Midbrain (tissue), 1 donor: ENCODE data around the gene LARP6.
A peak's percentile ranks its signal among the peaks of the same experiment; 100 is the strongest.
"Not testable (repeated sequence)": the region's sequence is repeated elsewhere in the genome, so short reads cannot be mapped to it uniquely, and the experiment has no call there.

ENCODE experiments used
- DNase-seq: peaks from one replicate; lab custom pipeline; 2025; lab: John Stamatoyannopoulos, UW

Gene LARP6

DNA sequence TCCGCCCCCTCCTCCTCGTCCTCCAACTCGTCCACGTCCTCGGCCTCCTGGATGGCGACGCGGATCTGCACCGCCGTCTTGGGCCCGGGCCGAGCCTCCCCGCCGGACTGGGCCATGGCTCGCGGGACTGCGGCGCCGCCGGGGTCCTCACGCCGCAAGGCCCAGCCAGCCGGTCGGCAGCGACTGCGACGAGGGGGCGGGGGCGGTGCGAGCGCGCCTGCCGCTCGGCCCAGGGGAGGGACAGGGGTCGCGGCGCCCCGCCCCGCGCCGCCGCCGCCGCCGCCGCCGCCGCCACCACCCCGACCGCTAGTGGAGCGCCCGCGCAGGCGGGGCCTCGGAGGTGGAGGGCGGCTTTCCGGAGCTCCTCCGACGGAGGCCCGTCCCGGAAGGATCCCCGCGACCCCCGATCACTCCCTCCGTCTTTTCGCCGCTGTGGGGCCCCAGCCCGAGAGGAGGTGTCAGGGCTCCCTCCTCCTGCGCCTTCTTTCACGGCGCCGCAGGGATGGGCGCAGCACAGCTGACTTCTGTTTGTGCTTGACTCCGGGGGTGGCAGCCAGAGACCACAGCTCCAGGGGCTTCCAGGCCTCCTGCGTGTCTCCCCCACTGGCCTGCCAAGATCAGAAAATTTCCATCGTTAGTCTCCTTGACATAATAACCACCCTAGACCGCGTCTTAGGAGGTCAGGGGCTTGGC is at the start of gene LARP6:
TSS of gene LARP6 (minus strand) at position 185 of the 693 bp plus-strand sequence. CDS start at position 116, 69 bp downstream.
- peak; percentile 62 for DNase-seq

DNA sequence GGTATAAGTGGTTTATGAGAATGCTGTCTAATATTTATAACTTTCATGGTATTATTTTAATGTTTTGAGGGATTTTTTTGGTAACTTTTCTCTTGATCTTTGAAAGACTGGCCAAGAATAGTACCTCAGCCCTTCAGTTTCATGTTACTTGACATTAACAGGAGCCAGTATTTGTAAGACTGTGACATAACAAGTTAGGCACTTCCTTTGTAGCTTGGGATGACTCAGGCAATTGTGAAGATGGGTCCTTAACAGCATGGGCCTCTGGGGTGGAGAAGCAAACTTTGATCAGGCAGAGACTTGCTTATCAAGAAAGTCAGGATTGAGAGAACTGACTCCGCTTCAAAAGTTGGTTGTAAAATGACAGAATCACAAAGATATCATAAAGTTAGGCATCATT is 48.1 kb upstream of the LARP6 start:
- DNase-seq = no peak

DNA sequence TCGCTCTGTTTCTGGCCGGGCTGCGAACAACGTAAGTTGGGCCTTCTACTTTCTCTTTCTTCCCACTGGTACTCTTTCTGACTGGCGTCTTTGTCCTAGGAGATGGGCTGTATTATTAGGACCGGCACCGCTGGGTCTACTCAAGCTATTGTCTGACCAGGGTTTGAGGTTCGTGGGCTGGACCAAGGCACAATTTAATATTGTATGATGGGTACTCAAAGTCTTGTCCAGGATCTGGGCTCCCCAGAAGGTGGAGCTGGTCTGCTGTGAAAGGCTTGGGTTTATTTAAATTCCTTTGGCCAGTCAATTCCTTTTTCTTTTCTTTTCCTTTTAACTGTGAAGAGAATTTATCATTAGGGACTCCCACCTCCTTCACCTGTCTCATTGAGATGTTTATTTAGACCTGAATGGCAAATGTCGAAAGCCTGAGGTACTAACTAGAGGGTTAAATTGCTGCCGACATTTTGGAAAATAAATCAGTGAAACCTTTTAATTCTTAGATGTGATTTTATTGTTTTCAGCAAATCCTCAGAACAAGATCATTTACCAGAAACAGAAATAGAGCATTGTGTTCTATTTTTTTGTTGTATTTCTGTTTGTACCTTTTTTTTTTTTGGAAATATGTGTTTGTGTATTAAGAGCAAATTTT is 39.1 kb upstream of the LARP6 start:
- DNase-seq = no peak

DNA sequence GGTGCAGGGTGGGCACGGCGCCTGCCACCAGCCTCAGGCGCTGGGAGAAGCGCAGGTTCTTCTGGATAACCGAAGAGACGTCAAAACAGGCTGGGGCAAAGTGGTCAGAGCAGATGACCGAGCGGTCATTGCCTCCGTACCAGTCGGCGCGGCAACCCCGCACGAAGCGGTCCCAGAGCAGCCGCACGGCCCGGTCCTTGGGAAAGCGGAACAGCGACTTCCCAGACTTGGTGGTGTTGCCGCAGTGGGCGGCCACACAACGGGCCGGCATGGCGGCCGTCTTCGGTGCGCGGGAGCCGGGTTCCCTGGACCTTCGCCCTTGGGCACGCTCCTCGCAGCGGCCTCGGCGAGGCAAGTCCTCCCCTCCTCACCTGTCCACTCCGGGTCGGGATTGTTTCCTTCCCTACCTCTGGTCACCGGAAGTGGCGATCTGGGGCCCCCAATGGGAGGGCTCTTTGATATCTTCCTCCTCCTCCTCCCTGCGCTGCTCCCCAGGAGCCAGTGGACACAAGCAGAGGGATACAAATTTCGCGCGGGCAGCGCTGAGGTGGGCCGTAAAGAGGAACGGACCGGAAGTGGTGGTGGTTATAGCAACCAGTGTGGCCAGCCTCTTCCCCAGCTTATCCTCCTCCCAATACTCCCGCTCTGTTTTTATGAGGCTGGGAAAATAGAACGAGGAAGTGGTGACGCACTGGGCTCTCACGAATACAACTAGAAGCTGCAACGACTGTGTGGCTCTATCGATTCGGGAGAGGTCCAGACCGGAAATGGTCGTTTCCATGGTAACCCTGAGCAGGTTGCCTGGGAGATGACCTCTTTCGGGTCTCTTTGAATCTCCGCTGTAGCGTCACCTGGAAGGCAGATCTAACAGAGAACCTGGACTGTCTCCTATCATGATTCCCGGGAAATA is 38.3 kb upstream of the LARP6 start, which contains the start of the genes LRRC49 and THAP10:
TSS of gene LRRC49 (plus strand) at position 825 of the 910 bp plus-strand sequence. CDS start at position 894, 69 bp downstream.
TSS of gene THAP10 (minus strand) at position 432 of the 910 bp plus-strand sequence. CDS start at position 271, 161 bp downstream.
- DNase-seq = peak; percentile 90

DNA sequence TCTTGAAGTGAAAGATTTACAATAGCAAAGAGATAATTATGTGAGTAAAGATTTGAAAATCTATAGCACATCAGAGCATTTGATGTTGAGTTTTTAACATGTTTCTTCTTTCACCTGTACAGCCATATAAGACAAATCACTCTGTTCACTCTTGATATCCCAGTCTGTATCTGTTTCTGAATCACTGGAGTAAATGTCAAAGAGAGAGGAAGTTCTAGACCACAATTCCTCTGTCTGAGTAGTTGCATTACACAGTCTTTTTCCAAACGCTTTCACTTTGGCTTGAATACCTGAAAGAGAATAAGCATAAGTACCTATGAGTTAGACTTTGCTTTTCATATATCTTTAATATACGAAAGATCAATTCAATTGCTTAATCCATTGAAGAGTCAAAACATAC is 28.4 kb upstream of the LARP6 start:
- DNase-seq = no peak

DNA sequence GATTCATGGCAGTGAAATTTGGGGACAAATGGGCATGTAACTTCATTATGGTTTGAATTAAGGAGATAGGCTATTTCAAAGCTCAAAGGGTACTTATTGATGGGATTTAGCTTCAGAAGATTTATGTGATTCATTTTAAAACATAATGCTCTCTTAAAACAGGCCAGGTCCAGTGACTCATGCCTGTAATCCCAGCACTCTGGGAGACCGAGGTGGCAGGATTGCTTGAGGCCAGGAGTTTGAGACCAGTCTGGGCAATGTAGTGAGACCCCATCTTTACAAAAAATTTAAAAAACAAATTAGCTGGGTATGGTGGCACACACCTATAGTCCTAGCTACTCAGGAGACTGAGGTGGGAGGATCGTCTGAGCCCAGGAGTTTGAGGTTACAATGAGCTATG is 26.8 kb upstream of the LARP6 start:
- DNase-seq = no peak

DNA sequence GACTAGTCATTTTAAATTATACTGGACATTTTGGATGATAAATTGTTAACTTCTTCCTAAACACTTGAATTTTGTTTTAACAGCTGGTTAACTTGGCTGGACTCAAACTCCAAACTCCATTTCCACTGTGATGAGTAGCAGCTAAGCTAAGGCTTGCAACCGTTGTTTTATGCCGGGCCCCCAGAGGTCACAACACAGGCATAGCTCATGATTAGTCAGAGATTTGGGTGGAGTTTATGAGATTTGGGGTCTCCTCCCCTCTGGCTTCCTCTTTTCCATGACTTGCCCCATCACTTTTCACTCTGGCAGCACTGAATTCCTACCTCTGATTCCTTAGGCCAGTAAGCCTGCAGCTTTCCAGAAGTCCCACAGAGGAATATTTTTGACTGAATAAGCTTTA is 25.4 kb upstream of the LARP6 start:
- DNase-seq = no peak

DNA sequence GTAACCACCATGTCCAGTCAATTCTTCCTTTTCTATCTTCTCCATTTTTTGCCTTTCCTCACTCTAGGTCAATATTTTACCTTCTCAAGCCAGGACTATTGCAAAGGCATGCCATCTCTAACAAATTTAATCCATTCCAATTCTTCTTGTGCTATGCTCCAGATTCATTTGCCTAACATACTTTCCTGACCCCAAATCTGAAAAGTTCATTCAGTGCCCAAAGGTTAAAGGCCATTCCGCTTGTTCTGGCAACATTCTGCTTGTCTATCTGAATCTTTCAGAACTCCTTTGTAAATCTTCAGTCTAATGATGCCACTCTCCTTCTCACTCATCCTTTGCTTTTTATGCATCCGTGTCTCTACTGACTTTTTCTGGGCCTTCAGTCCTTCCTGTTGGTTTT is 22.7 kb upstream of the LARP6 start:
- DNase-seq = no peak

DNA sequence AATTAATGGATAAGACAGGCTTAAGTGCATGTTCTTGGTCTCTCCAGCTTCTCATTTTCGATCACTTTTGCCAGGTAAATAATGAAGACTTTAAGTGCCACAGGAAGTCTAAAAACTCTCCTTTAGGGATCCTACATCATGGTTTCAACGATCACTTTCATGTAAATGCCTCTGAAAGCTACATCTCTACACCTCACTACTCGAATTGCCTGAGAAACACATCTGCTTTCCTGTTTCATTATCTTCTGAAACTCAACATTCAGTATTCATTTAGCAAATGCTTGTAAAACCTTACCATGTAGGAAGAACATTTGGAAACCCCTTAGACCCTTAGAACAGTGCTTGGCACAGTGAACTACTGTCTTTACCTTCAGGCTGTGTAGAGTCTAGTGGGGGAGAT is 22.1 kb upstream of the LARP6 start:
- DNase-seq = no peak

DNA sequence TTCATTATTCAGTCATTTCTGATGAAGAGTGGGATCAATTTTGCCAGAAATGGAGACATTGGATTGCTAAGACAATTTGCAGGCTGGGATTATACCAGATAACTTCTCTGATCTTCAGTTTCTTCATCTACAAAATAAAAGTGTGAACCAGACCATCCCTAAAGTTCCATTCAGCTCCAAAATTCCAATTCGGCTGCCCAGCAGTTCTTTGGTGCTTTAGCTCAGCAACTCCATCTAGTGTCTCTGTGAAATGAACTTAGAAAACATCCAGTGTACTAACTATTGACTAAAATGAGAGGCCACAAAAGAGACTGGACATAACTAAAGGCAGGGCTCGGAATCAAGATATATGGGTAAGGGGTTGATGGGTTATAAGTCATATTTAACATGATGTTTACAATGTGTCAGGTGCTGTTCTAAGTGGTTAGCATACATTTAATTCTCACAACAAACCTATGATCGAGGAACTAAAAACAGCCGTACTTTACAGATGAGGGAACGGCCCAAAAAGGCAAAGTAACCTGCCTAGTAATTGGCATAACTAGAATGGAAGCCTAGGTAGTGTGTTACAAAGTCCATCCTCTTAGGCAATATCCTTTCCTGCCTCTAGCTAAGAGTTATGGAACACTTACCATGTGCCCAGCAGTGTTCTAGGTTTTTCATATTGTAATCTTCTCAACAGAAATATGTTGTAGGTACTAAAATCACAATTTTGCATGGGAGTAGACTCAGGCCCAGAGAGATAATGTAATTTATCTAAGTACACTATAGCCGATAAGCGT is 21.2 kb upstream of the LARP6 start:
- peak; percentile 77 for DNase-seq

DNA sequence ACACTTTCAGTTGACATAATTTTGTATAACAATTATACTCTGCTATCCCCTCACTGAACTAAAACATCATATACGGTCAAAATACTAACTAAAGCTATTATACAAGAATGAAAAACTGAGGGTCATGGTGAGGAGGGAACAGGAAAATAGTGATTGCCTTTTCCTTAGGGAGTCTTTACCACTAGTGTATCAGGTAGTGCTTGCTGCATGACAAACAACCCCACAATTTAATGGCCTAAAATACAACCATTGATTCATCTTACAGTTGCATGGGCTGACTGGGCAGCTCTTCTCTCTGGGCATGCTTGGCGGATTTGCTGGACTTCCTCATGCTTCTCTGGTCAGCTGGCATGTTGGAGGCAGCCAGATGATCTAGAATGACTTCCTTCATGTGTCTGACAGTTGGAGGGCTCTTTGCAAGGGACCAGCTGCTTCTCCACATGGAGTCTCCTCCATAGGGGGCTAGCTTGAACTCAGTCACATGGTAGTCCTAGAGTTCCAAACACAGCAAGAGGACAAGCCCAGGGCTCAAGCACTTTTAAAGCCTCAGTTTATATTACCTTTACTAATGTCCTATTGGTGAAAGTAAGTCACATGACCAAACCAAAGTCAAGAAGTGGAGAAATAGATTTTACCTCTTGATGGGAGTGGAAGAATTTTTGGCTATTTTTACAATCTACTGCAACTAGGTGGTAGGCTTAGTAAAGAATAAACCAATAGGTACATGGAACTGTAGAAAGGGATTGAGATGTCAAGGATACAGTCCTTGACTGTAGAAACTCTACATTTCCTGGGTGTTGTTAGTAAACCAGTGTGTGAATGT is 19.5 kb upstream of the LARP6 start:
- no peak for DNase-seq

DNA sequence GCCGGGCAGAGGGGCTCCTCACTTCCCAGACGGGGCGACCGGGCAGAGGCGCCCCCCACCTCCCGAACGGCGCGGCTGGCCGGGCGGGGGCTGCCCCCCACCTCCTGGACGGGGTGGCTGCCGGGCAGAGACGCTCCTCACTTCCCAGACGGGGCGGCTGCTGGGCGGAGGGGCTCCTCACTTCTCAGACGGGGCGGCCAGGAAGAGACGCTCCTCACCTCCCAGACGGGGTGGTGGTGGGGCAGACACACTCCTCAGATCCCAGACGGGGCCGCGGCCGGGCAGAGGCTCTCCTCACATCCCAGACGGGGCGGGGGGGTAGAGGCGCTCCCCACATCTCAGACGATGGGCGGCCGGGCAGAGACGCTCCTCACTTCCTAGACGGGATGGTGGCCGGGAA is 17.5 kb upstream of the LARP6 start:
- DNase-seq = not testable (repeated sequence)

DNA sequence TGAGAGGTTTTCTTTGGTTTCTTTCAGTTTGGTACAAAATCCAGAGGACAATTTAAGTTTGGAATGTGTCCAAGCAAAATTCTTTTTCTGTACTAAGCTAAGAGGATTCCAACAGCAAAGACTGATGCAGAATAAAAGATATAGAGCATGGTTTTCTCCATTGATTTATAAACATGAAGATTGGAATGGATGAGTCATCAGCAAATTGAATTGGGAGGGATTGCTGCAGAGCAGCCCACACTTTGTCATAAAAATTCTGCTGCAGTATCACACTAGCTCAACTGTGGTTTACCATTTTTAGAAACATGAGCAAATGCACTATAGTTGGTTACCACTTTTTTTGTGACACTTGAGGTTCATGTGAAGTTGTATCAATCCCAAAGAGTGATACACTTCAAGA is 16.1 kb upstream of the LARP6 start:
- DNase-seq = no peak

DNA sequence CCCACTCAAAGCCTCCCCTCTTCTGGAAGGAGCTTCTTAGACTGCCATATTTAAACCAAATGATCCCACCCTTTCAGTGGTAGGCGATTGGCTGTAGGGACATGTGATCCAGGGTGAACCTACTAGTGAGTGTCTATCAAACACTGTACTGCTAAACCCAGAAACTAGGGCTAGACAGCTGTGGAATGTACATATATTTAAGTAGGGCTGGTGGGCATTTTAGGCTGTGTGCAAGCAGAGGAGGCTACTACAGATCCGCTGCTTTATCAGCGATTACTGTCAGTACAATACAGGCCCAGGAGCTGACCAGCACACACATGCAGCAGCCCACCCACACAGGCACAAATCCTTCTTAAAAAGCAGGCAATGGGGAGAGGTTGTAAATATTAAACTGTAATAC is 15.4 kb upstream of the LARP6 start:
- DNase-seq = no peak

DNA sequence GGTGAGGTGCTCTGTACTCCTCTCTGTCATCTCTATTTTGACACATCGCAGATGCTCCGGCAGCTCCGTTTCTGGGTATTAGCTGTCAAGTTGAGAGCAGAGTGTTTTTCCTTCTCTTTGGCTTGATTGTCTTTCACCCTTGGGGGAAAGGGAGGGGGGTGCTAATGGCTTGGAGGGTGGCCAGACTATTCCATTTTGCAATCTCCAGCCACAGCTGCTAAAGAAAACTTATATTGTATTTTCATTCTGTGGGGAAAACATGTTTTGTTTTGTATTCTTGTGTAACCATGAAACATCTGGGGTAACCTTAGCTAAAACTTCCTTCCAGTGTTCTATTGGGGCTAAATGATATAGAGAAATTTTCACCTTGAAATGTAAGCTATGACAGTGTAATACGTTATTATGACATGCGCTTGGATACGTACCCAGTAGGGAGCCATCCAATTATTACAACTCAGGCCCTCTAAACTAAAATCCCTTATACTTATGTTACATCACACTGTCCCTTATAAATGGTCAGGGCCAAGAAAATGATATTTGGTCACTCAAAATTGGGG is 14.0 kb upstream of the LARP6 start:
- DNase-seq = peak; percentile 74

DNA sequence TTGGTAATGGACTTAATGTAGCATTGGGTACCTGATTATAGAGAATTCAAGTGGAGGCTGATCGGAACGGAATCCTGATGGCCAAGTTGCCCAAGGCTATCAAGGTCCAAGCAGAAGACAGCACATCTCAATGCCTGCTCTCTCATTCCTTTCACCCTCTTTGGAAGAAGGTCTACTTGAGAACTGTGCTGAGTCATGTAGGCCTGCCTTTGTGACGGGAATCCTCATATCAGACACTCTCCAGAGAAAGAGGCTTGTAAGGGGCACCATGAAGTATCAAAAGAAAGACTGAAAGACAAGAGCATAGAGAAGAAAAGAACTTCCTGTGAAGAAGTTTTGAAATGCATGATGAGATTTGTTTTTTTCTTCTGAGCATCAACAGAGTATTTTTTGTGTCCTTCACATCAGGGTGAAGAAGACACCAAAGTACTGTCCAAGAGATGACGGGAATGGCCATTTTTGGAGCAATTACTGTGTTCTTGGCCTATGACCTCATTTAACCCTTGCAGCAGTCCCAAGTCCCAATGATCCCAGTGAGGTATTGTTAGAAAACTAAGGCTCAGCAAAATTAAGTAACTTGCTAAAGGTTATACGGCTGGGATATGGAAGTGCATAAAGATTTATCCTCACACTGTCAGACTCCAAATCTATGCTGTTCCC is 13.2 kb upstream of the LARP6 start:
- no peak for DNase-seq

DNA sequence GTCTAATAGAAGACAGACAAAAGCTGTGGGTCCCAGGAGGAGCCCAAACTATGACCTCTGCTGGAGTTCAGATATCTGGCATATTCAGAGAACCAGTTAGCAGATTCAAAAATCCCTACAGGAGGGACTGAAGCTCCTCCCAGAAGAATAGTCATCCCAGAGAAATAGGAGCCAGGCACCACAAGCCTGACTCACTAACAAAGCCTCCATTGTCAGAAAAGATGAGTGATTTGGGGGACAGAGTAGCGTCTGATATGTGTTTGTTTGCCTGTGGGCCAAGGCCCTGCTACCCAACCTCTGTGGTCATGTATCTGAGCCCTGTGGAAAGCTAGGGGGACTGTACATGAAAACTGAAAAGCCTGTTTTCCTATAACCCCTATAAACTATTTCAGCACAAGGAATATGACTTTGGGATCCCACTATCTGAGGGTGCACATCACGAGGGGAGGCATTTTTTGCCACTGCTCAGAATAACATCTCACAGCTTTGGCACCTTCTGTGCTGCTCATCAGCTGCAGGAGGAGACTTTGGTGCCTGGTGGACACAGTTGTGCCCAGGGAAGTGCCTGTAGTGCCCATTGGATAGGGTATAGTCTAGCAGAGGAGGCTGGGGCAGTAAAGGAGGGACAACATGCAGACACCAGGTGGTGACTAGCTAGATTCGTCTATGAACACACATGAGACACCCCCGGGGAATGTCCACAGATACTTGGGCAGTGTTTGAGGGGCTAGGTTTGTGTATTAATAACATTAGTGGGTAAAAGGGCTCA is 9.7 kb upstream of the LARP6 start:
- DNase-seq = peak; percentile 85

DNA sequence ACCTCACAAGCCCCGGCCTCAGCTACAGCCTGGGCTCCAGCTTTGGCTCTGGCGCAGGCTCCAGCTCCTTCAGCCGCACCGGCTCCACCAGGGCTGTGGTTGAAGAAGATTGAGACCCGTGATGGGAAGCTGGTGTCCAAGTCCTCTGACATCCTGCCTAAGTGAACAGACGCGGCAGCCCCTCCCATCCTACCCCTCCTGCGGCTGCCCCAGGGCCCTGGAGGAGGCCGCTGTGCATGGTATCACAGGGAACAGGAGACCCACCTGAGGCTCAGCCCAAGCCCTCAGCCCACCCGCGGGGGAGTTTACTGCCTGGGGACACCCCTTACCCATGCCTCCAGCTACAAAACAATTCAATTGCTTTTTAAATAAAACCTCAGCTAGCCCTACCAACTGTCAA is 6.0 kb upstream of the LARP6 start:
- no peak for DNase-seq

DNA sequence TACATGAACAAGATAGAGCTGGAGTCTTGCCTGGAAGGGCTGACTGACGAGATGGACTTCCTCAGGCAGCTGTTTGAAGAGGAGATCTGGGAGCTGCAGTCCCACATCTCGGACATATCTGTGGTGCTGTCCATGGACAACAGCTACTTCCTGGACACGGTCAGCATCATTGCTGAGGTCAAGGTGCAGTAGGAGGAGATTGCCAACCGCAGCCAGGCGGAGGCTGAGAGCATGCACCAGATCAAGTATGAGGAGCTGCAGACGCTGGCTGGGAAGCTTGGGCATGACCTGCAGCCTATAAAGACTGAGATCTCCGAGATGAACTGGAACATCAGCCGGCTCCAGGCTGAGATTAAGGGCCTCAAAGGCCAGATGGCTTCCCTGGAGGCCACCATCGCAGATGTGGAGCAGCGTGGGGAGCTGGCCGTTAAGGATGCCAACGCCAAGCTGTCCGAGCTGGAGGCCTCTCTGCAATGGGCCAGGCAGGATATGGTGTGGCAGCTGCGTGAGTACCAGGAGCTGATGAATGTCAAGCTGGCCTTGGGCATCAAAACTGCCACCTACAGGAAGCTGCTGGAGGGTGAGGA is 5.5 kb upstream of the LARP6 start:
- no peak for DNase-seq
